GM18867 (cell line): ENCODE data around the gene ACTRT2.

ENCODE experiments used
- ATAC-seq: cut with Tn5 transposase; IDR thresholded peaks from one replicate; pipeline ENCODE4 v1.9.1; 2021; ENCODE audit warnings: mild to moderate bottlenecking, moderate library complexity; ENCODE audit not compliant: unreplicated experiment

Gene ACTRT2

DNA sequence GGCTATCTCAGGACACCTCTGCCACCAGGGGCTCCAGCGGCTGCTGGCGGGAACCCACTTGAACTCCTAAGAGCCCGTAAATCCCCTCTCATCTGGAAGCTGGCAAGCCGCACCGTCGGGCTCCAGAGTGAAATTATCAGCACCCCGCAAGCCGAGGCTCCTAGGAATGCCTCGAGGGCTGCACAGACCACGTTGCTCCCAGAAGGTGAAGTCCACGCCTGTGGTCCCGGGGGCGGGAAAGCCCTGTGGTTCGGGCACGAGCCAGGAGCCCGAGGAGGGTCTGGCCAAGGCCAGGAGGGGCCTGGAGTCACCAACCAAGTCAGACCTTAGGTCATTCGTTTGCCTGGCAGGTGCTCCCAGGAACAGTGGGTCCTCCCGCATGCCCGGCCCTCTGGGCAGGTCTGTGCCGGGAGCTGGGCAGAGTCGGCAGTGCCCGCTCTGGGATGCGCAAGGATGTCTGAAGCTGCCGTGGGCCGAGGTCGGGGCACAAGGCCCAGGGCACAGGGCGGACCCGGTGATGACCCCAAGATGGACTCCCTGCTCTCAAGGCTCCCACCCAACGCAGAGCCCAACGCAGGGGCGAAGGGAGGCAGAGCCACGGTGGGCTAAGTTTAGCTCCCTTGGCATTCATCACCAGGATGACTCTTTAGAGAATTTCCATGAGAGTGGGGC lies 8.9 kb downstream of the ACTRT2 start:
- ATAC-seq, result no peak

DNA sequence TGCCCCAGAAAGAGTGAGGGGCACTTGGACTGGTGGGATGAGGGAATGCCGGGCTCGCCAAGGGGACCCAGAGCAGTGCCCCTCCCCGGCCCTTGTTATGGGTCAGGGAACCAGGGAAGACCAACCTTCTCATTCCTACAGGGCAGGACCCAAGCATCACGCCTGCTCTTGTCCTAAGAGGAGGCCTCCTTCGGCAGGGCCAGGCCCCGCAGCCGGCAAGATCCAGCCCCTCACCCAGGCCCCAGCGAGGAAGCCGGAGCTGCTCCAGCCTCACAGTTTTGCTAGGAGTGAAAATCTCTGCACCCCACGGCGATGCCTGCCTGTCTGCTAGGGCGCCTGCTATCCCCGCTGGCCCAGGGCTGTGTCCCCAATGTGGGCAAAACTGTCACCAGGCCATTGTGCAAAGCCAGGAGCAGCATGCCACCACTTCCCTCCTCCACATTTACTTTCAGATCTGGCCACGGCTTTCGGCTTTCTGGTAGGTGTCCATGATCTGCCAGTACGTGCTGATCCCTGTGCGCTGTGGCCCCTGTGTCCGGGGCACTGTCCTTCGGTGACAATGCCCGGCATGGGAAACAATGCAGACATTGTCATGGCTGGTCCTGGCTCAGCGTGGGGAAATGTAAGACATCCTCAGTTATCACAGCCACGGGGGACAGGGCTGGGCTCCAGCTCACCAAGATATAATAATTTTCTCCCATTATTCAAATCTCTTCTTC lies 9.6 kb downstream of the ACTRT2 start:
- ATAC-seq, result no peak

DNA sequence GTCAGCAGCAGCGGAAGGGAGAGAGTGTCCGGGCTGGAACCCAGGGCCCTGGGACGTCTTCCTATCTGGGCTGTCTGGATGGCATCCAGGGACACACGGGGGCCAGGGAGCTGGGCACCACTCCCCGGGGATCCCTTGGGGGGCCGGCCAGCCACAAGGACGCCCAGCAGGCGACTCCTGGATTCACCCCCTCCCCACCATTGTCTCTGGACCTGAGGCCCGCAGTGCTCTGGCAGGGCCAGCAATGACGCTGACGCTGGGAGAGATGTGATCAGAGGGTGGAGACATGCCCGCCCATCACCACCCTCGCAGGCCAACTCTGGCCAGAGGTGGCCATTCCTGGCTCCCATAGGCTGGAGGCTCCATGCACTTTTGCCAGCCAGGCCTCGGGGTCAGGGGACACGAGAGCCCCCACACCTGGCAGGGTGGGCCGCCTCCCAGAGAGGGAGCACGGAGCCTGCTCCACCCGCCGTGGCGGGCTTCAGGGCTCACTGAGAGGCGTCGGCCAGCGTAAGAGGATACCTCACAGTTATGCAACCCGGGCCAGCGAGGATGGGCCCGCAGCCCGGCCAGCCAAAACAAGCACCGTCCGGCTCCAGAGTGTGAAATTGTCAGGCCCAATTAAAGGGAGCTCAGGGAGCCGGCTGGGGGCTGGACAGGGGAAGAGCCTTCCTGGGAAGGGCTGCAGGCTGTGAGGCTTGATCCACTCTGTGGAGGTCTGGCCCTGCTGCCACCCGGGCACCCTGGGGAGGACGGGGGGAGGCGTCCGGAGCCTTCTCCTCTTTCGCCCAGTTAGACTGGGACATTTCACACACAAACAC lies 10.3 kb downstream of the ACTRT2 start:
- ATAC-seq, result no peak

DNA sequence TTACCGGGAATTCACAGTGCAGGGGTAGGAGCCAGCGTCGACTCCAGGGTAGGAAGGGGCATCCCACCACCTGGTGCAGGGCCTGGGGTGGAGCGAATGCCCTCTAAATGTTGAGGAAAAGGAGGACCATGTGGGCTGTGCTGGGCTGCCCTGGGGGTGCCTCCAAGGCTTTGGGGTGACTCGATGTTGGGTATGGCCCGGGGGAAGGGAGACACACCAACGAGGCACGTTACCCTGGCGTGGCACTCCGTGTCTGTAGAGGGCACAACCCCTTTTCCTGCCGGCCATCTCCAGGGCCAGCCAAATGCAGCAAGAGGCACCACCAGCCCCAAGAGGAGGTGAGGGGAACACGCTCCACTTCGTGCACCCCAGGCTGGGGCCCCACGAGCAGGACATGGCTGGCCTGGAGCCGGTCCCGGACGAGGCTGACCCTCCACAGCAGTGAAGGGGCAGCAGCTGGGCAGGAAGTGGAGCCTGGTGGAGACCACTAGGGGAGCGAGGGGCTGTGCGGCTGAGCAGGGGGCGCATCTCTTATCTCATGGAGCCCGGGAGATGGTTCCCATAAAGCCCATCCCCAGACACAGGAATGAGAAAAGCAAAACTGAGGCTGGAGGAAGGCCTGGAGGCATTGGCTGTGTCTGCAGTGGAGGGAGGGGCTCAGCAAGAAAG lies 11.2 kb downstream of the ACTRT2 start:
- no peak for ATAC-seq

DNA sequence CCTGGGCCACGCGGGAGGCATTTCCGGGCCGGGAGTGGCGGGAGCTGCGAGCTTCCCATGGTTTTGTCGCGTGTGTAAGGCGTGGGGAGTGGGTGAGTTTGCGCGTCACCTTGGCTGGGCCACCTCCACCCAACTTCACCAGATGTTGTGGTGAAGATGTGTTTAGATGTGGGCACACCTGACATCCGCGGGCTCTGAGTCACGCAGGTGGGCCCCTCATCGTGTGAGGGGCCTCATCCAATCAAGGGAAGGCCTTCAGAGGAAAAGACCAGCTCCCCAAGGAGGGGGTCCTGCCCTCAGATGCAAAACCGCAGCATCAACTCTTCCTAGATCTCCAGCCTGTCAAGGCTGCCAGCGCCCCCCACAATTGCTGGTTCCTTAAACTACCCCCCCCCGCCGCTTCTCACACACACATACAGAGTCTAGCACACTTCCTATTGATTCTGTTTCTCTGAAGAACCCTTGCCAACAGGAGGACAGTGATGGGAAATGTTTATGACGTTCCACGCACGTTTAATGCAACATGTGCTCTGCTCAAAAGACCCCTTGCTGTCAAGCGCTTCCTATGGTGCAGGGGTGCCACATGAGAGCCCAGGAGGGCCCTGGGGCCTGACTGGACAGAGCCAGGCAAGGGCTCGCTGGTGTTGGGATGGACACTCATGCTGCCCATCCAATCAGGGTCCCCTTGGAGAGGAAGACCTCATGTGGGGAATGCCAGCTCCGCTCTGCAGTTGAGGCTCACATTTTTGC lies 11.9 kb downstream of the ACTRT2 start:
- ATAC-seq, result no peak

DNA sequence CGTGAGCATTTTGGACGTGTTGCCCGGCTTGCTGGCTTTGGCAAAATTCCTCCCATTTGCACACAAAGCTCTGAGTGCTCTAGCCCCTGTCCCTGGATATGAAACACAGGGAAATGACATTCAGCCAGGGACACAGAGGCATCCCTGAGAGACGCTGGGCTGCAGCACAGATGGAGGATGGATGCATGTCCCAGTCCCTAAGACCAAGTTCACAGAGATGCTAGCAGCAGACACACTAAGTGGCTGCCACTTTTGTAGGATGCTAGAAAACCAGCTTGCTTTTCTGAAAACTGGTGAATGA lies 12.5 kb downstream of the ACTRT2 start:
- no peak for ATAC-seq

DNA sequence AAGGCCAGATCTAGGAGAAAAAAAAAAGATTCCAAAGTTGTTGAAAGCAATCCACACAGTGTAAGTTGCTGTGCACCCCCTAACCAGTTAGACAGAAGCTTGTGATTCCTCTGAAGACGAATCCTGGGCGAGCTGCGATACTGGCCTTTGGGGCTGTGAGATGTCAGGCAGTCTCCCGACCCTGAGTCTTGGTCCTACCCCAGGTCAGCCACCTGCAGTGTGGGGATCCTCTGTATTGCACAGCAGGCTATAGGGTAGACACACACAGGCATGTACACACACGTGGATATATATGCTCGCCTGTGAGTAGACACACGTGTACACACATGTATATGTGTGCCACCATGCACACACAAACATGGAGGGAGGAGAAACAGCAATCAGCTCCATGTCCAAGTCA lies 12.9 kb downstream of the ACTRT2 start:
- no peak for ATAC-seq

DNA sequence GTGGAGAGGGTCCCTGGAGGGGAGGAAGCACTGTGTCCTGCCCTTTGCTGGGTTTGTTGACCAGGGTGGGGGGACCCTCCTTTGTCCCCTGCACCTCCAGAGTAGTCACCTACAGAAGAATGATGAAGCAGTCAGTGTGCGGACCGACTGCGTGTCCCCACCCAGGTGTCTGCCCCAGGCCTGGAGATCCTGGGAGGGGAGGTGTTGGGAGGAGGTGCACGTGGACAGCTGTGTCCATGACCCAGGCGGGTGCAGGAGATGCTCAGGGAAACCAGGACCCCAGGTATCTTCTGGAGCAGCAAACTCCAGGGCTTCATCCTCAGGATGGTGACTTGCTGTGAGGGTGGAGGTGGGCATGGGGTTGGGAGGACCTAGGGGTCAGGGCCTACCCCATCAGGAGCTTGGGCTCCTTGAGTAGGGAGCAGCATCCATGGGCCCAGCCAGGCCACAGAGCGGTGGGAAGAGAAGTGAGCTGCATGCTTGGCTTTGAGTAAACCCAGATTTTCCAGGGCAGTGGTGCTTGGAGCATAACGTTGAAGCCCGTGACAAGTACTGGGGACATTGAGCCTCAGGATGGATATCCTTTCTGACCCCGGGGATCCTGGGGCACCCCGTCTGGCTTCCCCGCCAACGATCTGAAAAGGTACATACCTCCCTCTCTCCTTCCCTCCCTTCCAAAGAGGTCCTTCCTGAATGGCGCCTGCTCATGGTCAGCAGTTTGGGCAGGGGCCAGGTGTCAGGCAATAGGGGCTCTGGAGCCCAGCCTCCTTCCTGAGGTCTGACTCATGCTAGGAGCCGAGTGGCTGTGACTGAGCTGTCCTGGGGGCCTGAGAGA lies 13.7 kb downstream of the ACTRT2 start:
- no peak for ATAC-seq

DNA sequence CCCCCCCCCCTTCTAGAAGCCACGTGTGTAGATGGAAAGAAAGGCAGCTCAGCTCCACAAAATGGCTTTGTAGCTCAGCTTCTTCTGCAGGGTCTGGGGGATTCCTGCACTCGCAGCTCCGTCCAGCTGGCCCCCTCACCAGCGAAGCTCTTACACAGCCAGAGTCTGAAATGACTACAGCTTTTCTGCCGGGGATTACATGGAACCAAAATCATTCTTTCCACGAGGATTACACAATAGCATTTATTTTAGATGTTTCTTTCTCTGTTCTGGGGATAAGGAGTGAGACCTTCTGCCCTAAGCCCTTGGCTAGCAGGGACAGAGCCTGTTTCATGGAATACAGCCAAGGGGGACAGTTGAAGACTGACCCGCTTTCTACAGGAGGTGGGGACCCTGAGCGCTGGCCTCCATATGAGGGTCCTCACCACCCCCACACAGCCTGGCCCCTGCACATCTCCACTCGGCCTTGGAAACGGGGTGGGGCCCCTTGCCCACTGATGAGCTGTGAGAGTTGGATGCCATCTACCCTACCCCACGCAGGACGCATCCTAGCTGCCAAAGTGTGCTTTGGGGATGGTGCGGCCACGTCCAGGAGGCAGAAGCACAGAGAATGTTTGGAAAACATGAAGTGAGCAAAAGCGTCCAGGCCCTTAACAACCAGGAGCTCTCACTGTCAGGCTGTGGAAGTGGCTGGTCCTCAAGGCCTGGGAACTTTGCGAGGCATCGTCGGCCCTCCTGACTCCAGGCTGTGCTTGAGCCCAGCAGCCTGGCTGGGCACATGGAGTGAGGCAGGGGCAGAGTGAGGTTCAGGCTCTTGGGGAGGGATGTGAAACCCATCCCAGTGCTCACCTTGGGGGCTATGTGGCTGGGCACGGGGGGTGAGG lies 14.5 kb downstream of the ACTRT2 start:
- no peak for ATAC-seq

DNA sequence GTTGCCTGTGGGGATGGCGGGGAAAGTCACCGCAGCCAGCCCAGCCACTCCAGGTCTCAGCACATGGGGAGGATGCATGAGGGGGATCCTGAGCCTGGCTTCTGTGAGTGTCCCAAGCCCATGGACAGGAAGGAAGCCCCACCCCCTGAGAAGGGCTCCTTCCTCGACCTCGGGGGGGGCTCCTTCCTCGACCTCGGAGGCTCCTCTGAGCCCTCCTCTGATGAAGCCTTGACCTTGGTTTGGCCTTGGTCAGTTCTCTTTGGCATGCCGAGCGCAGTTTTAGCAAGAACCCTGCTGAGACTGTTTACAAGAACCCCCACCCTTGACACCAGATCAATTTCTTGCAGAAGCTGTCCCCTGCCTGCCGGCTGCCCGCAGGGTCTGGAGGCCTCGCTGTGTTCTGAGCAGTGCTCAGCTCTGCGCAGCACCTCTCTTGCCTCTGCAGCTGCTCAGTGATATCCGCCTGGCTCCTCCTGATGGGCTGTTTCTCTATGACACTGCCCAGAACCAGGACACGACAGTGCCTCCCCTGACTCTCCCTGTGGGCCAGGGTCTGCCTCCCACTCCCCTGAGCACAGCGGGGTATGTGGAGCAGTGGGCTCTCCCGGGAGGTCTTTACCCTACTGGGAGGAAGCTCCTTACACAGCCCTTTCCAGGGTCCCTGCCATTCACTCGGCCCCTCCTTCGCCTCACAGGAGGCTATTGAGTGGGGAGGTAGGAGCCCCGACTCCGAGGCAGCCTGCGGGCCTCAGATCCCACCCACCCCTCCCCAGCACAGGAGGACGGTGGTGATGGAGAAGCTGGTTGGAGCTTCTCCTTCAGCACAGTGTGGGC lies 15.4 kb downstream of the ACTRT2 start:
- ATAC-seq, result no peak

DNA sequence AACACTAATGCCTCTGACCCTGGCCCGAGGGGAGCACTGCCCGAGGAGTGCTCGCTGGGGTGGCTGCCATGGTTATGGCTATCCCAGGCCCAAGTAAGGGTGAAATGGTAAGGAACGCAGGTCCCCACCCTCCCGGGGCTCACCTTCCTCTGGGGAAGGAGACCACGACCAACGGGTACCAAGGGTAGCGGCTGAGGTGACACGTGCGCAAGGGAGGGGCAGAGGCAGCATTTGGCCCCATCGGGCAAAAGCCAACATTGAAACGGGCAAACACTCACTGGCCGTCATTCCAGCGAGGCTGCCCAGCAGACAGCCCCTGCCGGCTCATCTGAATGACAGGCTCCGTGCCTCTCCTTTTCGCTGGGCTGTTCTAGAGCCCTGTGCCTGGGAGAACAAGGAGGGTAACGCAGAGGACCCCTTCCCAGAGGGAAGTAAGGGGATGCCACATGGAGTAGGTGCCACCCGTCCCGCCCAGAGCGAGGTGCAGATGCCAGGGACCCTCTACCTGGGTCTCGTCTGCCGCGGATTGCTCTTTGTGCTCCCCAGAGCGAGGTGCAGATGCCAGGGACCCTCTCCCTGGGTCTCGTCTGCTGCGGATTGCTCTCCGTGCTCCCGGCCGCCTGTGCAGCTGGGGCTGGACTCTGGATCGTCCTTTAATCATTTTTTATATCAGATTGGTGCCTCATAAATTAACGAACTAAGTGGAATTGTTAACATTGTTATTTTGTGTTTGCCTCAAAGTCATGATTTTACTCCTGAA lies 16.2 kb downstream of the ACTRT2 start:
- ATAC-seq, result no peak

DNA sequence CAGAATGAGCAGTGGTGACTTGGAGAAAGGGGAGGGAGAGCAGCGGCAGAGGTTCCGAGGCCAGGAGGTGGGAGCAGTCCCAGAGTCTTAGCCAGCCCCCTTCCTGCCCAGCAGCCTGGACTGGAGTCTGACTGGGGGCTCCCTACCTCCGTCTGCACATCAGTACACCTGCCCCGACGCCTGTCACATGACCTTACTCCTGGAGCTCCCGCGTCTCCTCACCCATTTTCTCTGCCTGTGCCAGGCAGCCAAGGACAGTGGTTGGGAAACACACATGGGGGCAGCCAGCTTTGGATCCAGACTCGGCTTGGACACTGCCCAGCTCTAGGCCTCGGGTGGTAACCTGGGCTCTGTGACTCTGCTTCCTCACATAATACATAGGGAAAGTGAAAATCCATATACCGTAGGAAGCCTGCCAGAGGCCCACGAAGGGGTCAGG lies 16.9 kb downstream of the ACTRT2 start:
- no peak for ATAC-seq

DNA sequence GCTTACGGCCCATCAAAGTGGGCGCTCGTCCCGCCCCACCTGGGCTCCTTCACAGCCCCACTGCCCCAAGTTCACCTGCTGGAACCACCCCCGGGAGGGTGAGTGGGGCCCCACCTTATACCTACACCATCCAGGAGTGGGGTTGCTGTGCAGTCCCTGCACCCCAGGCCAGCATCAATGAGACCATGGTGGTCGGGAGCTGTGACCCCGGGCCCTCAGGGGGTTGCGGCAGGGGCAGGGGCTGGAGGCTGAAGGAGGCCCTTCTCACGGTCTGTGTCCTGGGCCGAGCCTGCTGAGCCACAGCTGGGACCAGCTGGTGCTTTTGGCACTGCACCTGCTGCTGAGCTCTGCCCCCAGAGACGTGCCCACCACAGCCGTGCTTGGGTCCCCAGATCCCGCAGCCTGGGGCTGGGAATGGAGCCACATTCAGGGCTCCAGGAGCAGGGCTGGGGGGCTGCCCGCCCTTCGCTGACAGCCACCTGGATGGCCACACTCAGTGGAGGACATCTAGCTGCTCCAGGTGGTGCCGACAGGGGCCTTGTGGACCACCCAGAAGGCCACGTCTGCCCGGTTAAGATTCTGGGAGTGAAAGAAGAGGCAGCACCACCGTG lies 17.4 kb downstream of the ACTRT2 start:
- no peak for ATAC-seq

DNA sequence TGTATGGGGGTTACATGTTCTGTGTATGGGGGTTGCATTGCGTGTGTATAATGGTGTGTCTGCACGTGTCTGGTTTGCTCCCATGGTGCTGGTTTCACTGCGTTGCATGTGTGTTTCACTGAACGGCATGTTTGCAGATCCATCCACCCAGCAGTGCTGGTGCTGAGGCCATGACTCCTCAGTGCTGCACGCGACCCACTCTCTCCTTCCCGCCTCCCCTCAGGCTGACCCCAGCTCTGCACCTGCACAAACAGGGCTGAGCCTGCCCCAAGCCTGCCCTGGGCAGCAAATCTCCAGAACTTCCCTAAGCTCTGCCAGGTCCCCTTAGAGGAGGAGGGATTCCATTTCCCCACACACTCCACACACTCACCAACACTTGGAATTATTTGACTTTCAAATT lies 18.7 kb downstream of the ACTRT2 start:
- no peak for ATAC-seq

DNA sequence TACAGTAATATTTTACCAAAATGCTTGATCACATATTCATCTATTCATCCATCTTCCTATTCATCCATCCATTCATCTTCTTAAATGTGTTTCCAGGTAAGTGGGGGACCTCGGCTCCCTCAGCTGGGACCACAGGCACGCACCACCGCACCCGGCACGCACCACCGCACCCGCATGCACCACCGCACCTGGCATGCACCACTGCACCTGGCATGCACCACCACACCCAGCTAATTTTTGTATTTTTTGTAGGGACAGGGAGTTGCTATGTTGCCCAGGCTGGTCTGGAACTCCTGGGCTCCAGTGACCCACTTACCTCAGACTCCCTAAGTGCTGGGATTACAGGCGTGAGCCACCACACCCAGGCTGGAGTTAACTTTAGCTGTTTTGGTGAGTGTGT lies 21.2 kb downstream of the ACTRT2 start:
- ATAC-seq, result no peak

DNA sequence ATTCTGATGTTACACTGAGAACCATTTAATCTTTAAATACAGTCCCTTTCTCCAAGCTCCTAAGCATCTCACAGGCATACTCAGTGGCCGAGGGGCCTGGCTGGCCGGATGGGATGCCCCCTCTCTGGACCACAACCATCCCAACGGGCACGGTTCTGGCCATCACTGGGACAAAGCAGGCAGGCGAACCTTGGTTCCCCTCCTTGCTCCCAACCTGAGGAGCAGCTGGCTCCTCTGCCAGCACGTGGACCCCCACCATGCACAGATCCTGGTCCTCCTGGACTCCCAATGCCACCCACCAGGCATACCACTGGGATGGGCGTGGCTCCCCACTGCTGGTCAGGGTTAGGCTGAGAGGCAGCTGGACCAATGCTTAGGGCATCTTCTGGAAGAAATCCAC lies 27.9 kb downstream of the ACTRT2 start:
- ATAC-seq, result no peak

DNA sequence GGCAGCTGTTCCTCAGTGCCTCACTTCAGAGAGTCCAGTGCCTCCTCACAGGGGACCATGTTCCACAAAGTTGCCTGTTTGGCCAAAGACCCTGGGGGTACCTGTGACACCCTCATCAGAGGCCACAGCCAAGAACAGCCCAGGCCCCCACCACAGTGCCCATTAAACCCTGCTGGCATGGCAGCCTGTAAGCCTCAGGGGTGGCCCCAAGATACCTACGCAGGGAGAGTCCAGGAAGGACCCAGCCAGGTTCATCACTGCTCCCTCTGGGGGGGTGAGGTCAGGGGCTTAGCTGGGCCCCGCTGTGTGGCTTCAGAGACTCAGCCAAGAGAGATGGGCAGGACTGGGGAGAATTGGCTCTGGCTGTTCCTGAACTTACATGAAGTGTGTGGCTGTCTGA lies 28.6 kb downstream of the ACTRT2 start:
- ATAC-seq, result no peak
